Measurements from ENCODE around the gene TOMM40L.

The TOMM40L gene

GRCh38 chr1:161225534-161226319 is at the start of gene TOMM40L:
Gene TOMM40L (plus strand): TSS chr1:161226060. CDS start chr1:161226490, 430 bp downstream.
- DNase-seq: peak; percentile 99

GRCh38 chr1:161176468-161177111 is 49.3 kb upstream of the TOMM40L start:
- DNase-seq: no peak

DNA sequence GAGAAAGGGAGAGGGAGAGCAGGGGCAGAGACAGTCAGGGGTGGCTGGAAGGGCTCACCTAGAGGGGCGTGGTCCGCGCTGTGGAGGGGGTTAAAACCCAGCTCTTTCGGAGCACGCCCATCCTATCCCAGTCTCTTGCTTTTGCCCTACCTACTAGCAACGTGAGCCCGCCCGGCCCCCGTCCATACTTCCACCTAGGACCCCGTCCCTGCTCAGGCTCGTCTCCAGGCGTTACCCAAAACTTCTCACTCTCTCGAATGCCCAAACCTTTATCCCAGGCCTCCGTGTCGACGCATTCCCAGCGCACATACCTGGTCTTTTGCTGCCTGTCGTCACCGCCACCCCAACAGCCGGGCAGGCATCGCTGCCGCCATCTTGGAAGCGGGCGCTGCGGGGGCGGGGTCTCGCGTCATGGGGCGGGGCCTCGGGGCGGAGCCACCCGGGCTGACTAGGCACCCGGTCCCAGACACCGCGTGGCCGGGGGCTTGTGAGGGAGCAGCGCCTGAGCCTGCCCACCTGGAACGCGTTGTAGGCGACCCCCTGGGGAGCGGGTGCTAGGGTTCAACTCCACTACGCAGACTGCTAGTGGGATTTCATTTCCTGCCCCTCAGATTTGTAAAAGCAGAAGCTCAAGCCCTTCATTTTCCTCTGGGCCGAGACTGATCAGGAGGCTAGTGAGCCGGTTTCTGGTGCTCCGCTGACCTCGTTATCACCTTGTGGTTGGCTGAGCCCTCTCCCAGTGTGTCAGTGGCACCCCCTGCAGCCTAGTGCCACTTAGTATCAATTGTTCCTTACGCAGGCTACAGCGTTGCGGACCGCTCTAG is 48.5 kb upstream of the TOMM40L start, which contains the start of gene B4GALT3:
Gene B4GALT3, minus strand, starts transcription at position 396 of the 824 bp plus-strand sequence. CDS start 1,447 bp downstream, outside the sequence.
- DNase-seq: peak; percentile 77

DNA sequence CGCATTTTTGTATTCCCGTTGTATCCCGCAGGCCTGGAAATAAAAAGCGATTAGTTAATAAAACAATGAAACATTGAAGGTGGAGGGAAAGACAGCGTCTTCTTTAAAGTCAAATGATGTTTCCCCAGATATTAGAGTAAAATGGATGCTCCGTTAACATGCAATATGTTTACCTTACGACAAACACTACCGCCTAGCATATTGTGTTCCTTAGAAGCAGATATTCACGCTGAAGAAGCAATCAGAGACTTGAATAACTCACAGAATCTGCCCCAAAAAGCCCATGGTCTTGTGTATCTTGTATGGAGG is 48.0 kb upstream of the TOMM40L start:
- no peak for DNase-seq

DNA sequence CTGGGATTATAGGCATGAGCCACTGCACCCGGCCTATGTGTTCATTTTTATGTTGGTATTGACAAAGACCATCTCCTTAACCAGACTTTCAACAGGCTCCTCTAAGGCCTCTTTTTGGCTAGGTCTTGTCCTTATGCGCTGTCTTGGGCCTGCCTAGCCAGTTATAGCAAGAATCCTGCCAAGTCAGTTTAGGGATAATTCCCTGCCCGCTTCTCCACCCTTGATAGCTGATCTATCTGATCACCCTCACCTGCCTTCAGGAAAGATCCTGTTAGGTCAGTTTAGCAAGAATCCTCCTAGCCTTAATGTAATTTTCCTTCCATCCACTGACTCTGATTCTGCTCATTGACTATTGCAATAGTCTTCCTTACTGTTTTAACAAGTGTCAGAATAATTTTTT is 46.2 kb upstream of the TOMM40L start:
- DNase-seq: no peak

DNA sequence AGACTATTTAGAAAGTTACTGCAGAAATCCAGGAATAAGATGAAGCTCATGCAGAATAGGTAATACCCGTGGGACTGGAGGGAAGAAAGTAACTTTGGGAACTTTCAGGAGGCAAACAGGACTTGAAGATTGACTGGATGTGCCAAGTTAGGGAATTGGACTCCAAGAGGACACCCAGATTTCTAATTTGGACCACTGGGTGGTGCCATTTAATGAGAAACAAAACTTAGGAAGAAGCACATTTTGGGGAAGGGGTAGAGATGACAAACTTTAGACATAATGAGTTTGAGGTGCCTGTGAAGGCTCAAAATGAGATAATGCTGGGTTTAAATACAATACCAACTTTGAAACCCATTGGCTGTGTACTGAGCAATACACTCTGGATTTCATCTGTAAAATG is 45.2 kb upstream of the TOMM40L start:
- no peak for DNase-seq

DNA sequence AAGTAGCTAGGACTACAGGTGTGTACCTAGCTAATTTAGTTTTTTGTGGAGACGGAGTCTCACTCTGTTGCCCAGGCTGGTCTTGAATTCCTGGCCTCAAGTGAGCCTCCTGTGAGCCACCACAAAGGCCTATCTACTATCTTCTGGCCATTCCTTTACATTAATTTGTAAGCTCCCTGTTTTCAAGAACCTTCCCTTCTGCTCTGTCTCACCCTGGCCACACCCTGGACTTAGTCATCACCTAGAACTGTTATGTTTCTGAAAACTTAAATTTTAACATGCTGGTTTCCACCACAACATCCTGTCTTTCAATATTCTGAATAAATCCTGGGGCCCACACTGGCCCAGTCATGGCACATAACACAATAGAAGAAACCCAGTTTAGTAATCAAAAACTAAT is 43.6 kb upstream of the TOMM40L start:
- DNase-seq: peak; percentile 0

- DNase-seq: no peak
These were observed 40.6 kb upstream of the TOMM40L start for GRCh38 chr1:161185282-161185682.

DNA sequence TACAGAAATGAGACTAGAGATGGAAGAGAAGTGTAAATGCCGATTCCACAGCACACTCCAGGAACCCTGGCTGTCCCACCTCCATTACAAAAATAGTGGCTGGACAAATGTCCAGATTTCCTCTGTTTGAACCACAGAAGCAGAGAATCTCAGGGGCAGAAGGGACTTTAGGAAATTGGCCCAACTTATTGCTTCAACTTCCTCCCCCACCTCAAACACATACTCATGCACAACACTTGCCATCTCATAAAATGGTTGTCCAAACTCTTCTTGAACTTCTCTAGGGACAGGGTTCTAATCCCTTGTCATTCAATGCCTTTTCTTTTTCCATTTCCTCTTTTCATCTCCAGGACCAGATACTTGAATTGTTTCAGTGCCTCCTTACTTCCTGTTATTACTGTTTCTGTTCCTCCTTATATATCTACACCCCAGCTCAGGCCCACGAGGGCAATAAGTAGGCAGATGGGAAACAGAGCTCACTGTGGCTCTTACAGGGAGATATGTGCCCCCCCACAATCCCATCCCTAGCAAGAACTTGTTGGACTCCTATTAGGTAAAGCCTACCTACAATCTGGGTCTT is 40.0 kb upstream of the TOMM40L start:
- no peak for DNase-seq

DNA sequence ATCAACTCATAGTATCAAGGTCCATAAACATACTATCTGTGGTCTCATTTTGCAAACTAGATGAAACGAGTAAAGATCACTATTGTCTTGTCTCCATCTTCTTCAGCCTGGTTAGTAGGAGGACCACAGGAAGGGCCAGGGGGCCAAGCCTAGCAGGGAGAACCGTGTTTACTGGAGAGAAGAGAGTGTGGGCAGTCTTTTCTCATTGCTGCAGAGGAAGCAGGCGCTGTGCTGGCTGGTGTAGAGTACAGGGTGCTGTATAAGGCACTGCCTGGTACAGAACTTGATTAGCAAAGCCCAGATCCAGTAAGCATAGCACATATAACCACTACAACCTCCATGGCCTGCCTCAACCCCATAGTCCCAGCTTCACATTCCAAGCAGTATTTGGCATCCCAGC is 38.5 kb upstream of the TOMM40L start:
- DNase-seq: no peak

GRCh38 chr1:161188381-161188780 is 37.5 kb upstream of the TOMM40L start:
- DNase-seq: no peak

DNA sequence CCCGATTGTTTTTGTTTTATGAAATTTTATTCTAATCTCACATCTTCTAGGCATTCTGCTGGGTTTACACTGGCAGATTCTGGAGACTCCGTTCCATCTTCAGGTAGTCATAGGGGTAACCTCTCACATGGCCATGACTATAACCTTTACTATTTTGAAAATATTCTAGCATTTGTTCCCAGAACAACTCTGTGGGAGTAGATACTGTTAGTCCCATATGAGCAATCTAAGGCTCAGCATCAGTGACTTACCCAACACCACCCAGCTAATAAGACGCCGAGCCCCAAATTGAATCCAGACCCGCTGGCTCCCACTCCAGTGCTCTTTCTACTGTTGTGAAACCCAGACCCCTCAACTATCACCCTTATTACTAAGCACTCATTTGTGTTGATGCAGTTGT is 36.8 kb upstream of the TOMM40L start:
- DNase-seq: no peak

DNA sequence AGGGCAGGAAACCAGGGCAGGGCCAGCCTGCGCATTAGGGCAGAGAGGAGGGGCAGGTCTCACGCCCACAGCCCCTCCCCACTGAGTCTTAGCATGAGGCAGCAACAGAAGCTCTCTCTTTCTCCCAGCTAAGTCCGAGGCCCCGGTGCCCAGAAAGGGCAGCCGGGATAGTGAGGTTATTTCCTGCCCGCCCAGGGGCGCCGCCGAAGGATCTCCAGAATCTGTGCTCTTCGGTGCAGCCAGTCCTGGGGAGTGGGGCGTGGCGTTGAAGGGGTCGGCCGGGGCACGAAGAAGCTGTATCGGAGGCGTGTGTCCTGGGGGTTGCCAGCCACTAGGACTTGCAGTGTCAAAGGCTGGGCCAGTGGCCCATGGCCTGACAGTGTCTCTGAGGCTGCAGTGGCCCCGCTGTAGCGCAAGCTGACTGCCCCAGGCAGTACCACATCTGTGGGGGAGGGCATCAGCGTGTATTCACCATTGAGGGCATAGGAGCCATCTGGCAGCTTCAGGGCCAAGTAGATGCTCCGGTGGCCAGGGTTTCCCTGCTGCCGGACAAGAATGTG is 34.8 kb upstream of the TOMM40L start:
- DNase-seq: no peak

DNA sequence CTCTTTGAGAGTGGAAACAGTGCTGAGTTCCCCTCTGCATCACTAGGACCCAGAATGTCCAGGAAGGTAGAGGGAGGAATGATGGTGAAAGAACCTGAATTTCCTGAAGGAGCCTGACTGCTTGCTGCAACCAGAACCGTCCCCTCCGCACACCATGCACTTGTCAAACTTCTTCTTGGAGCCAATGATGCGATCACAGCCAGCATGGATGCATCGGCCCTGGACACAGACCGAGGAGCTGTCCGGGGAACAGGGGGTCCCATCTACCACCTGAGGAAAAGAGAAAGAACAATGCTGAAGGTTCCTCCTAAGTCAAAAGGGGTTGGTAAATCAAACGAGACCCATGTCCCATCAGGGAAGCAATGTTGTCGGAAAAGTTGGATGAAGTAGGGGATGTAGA is 33.9 kb upstream of the TOMM40L start:
- no peak for DNase-seq

DNA sequence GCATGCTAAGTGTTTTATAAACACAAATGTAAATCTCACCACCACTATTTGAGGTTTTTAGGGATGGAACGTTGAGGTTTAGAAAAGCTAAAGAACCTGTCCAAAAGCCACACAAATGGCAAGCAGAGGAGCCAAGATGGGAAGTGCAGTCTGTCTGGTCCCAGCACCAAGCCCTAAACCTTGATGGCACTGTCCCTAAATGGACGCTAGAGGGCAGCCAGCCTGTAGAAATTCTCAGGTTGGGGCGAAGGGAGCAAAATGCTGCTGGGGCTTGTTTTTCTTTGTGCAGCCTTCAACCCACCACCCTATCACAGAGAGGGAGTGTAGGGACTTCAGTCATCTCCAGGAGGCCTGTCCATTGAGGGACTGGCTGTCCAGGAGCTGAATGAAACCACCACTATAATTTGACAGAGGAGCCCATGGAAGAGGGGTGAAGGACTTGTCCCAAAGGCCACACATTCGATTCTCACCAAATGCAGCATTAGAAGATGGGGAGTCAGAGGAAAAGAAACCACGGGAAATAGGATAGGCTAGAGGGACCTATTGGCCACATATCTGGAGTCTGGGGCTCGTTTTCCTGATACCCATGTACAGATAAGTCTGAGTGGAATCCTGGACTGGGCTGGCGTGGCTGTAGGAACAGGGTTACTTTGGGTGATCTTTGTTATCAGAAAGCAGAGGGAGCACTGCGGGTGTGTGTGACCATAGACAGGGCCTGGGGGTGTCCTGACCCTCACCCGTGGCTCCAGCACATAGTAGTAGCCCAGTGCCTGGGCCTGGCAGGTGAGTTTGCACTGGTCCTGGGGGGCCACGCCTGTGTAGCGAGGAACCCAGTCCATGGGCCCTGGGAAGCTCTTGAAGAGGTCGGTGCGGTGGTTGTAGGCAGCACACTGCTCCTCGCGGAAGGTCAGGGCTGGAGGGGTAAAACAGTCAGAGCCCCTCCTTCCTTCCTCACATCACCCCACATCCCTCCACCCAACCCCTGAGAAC is 33.1 kb upstream of the TOMM40L start:
- DNase-seq: peak; percentile 32

DNA sequence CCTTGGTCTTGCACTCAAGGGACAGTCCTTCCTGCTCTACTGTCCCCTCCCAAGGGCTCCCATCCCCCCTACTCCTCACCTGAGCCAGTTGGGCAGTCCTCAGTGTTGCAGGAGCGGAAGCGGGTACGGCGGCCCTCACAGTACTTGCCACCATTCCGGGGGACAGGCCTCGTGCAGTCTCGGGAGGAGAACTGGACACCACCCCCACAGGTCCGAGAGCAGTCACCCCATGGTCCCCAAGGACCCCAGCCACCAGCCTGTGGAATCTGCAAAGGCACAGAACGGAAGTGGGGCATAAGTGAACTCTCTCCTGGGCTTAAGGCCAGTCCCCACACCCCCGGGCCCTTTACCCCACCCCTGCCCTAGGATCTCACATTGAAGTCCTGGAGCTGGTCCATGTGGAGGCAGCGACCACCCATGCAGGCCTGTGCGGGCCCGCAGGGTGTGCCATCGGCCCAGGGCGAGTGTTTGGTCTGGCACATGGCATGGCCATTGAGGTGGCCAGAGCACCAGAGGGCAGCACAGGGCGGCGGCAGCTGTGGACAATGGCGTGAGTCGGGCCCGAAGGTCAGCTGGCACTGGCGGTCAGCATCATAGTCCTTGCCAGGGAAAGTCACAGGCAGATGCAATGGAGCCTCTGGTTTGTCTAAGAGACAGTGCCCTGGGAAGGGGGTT is 32.2 kb upstream of the TOMM40L start:
- no peak for DNase-seq

- no peak for DNase-seq
These were observed 30.7 kb upstream of the TOMM40L start for GRCh38 chr1:161195171-161195570.

DNA sequence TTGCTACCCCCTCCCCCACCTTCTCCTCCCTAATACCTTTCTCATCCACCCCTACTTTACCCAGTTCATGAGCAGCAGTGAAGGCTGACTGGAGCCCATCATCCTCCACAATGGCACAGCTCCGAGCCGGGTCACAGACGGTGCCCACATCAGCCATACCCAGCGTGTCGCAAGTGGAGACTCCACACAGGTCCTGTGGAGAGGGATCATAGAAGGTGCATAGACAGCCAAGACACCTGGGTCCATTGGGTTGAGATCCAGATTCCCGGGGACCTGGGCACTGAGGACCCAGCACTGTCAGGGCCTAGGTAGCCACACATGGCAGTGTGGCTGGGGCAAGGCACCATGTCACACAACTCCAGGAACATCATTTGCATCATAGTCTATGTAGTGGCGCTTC is 29.7 kb upstream of the TOMM40L start:
- no peak for DNase-seq

DNA sequence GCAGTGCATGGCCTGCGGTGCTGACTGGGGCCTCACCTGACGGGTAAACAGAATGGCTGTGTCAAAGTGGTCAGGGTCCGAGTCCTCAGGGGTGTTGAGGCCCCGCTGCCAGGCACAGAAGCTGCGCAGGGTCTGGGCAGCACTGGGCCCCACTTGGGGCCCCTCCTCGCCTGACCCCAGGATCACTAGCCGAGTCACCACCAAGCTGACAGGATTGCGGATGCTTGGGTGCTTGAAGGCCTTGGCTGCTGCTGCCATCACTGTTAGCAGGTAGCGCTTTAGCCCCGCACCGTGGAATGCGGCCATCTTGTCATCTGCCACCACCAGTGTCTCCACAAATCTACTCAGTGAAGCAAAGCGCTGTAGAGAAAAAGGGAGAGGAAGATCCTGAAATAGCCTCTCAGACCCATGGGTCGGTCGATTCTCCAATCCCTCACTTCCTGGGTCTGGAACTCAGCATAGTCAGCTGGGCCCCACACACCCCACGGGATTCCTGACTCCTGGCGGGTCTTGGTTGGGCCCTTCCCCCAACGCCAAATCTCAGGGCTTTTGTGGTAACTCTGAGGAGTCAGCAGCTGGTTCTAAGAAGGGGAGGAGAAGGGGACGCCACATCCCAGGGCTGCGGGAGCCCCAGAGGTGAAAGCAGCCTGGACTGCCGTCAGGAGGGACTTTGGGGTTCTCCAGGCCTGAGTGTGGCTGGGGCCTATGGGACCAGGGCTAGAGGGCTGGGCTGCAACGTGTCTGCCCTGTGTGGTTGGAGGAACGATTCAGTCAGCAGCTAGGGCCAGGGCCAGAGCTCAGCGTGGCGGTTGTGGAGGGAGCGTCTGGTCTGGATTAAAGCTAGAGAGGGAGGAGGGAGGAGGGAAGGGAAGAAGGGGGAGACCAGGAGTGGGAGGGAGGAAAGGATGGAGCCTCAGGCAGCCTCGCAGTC is 29.1 kb upstream of the TOMM40L start:
- no peak for DNase-seq
